Endothelial cell of umbilical vein (primary cell): ENCODE measurements around the gene CYB5D1. TPM values are rescaled to one million over a fixed set of nuclear protein-coding genes. Genes with fewer than 3 reads are reported as not detected.
A peak's percentile ranks its signal among the peaks of the same experiment; 100 is the strongest.
"Not testable (repeated sequence)": the region's sequence is repeated elsewhere in the genome, so short reads cannot be mapped to it uniquely, and the experiment has no call there.

Experiments
- BruUV-seq: library from RNA; stranded (reverse); fragments of 400-500 nt; replicated peaks from 2 replicates; lab custom pipeline; 2021; lab: Mats Ljungman, UMichigan
- CTCF ChIA-PET: fragments of 300-600, 350-600 bp; sonication (Branson Sonifier 250); formaldehyde crosslinking; loops from one replicate; lab custom pipeline; 2021; ENCODE audit warnings: antibody characterized with exemption, inconsistent platforms; lab: Charles Lee
- POLR2A ChIA-PET: fragments of 300-600, 350-600 bp; sonication (Branson Sonifier 250); formaldehyde crosslinking; loops from one replicate; lab custom pipeline; 2021; ENCODE audit warnings: antibody characterized with exemption, inconsistent platforms; lab: Charles Lee
- DNase-seq: peaks from one replicate; pipeline ENCODE4 v3.0.0-alpha.2; 2011; ENCODE audit warnings: low read depth, low spot score
- FAIRE-seq: peaks from 2 replicates; lab custom pipeline; 2011; peaks lifted over from hg19 to GRCh38; lab: Jason Lieb, UNC
- H2AFZ ChIP-seq: 2 replicates; pipeline ENCODE4 v1.6.0; 2012; ENCODE audit warnings: low read depth, low read length, control low read depth, inconsistent platforms
- H3K27ac ChIP-seq: 2 replicates; pipeline ENCODE4 v1.5.1; 2011; ENCODE audit warnings: low read depth, mild to moderate bottlenecking, control low read depth, low read length, moderate library complexity; ENCODE audit not compliant: insufficient read depth
- H3K27me3 ChIP-seq, 2 experiments: 2 replicates each; pipeline versions ENCODE4 v1.6.0 to v1.6.1; 2011; ENCODE audit warnings: low read length in 2 of 2, mixed read lengths in 1 of 2; ENCODE audit not compliant: control insufficient read depth in 2 of 2, insufficient read depth in 2 of 2
- H3K36me3 ChIP-seq, 2 experiments: 2 replicates in 1 of 2; 3 replicates in 1 of 2; pipeline ENCODE4 v1.5.1; 2011; ENCODE audit warnings: low read length in 2 of 2, mild to moderate bottlenecking in 1 of 2, moderate library complexity in 1 of 2; ENCODE audit not compliant: control insufficient read depth in 2 of 2, insufficient read depth in 2 of 2; ENCODE audit errors: extremely low read depth in 1 of 2
- H3K4me1 ChIP-seq: 3 replicates; pipeline ENCODE4 v1.5.1; 2011; ENCODE audit warnings: mild to moderate bottlenecking, low read length; ENCODE audit not compliant: control insufficient read depth, insufficient read depth; ENCODE audit errors: extremely low read depth
- H3K4me2 ChIP-seq: 2 replicates; pipeline ENCODE4 v1.6.1; 2011; ENCODE audit warnings: low read length, control low read depth, mixed read lengths; ENCODE audit not compliant: insufficient read depth
- H3K4me3 ChIP-seq, 3 experiments: fragments of 200-600 bp in 1 of 3; sonication (generic), shearing (Covaris generic) in 1 of 3; replicated peaks in 1 of 3; 2 replicates each; pipeline ENCODE4 v1.5.1; 2011 to 2016; ENCODE audit warnings: control low read depth in 3 of 3, low read length in 3 of 3, mild to moderate bottlenecking in 2 of 3, inconsistent platforms in 1 of 3, low read depth in 1 of 3, moderate library complexity in 1 of 3; ENCODE audit not compliant: insufficient read depth in 1 of 3
- H3K79me2 ChIP-seq: 2 replicates; pipeline ENCODE4 v1.6.0; 2012; ENCODE audit warnings: low read length, inconsistent platforms; ENCODE audit not compliant: control insufficient read depth, insufficient read depth
- H3K9ac ChIP-seq: replicated peaks from 2 replicates; pipeline ENCODE3; 2011; ENCODE audit warnings: low read length, control low read depth; ENCODE audit not compliant: insufficient read depth; ENCODE audit errors: extremely low read depth
- H3K9me1 ChIP-seq: replicated peaks from 3 replicates; pipeline ENCODE4 v1.6.0; 2011; ENCODE audit warnings: mild to moderate bottlenecking, low read length; ENCODE audit not compliant: control insufficient read depth, insufficient read depth; ENCODE audit errors: extremely low read depth
- H3K9me3 ChIP-seq: replicated peaks from 2 replicates; pipeline ENCODE4 v1.5.1; 2012; ENCODE audit warnings: low read length, inconsistent platforms; ENCODE audit not compliant: control insufficient read depth, insufficient read depth
- H4K20me1 ChIP-seq: replicated peaks from 2 replicates; pipeline ENCODE3; 2011; ENCODE audit warnings: mild to moderate bottlenecking, low read length; ENCODE audit not compliant: control insufficient read depth, insufficient read depth; ENCODE audit errors: extremely low read depth
- CTCF ChIP-seq, 2 donors: IDR thresholded peaks; 1 replicate in 1 of 2; 2 replicates in 1 of 2; pipeline ENCODE4 v1.5.1; 2011; ENCODE audit warnings: low read length in 2 of 2, mild to moderate bottlenecking in 2 of 2, moderate library complexity in 2 of 2, control low read depth in 1 of 2, inconsistent platforms in 1 of 2, low read depth in 1 of 2; ENCODE audit not compliant: insufficient read depth in 1 of 2; ENCODE audit errors: extremely low read depth in 1 of 2
- EZH2 ChIP-seq: IDR thresholded peaks from 2 replicates; pipeline ENCODE4 v1.6.1; 2012; ENCODE audit warnings: borderline replicate concordance, low read depth, mild to moderate bottlenecking, moderate library complexity, low read length, inconsistent platforms; ENCODE audit not compliant: severe bottlenecking
- FOS ChIP-seq: IDR thresholded peaks from 2 replicates; pipeline ENCODE4 v1.6.1; 2011; ENCODE audit warnings: mild to moderate bottlenecking, low read length, moderate library complexity, borderline replicate concordance; ENCODE audit not compliant: insufficient read depth
- GATA2 ChIP-seq: IDR thresholded peaks from 2 replicates; pipeline ENCODE4 v1.7.0; 2011; ENCODE audit warnings: low read depth, mild to moderate bottlenecking, moderate library complexity, mixed read lengths, low read length; ENCODE audit not compliant: insufficient read length, insufficient read depth
- JUN ChIP-seq: IDR thresholded peaks from 2 replicates; pipeline ENCODE4 v1.6.1; 2011; ENCODE audit warnings: borderline replicate concordance, low read depth; ENCODE audit not compliant: insufficient read length, insufficient read depth
- MAX ChIP-seq: IDR thresholded peaks from 2 replicates; pipeline ENCODE4 v1.6.1; 2011; ENCODE audit not compliant: insufficient read depth, insufficient read length
- MYC ChIP-seq: IDR thresholded peaks from one replicate; pipeline ENCODE4 v1.6.1; 2011; ENCODE audit warnings: mild to moderate bottlenecking, low read depth, low read length
- POLR2A ChIP-seq: IDR thresholded peaks from 2 replicates; pipeline ENCODE4 v1.6.1; 2012; ENCODE audit warnings: low read depth, mild to moderate bottlenecking, control low read depth, low read length
- POLR2AphosphoS5 ChIP-seq: IDR thresholded peaks from 2 replicates; pipeline ENCODE4 v1.6.1; 2012; ENCODE audit warnings: low read depth, mild to moderate bottlenecking, control low read depth, low read length, moderate library complexity; ENCODE audit not compliant: insufficient read depth
- dilution Hi-C: fragments of 300-500 bp; cut with MboI; formaldehyde crosslinking; loops from one replicate; pipeline ENCODE4 v1.15.0; 2019; ENCODE audit warnings: low sequenced_read_pairs; ENCODE audit not compliant: extremely low pct_ligation_motif_present
- intact Hi-C: fragments of 100-400 bp; cut with micrococcal nuclease; formaldehyde crosslinking; loops from one replicate; pipeline ENCODE4 v1.10.0; 2022
- polyA plus RNA-seq, 4 experiments: library from polyadenylated mRNA; depleted of rRNA in 3 of 4; stranded (reverse) in 3 of 4; unstranded in 1 of 4; fragments of >200 nt; gene quantifications; 2 replicates each; pipeline versions ENCODE4 v1.2.1 to v1.2.3, GENCODE V29; 2011 to 2012; ENCODE audit warnings: missing spikeins in 1 of 4
- total RNA-seq: library from RNA; stranded (reverse); gene quantifications from 2 replicates; pipeline ENCODE4 v1.2.3, GENCODE V29; 2021

Gene CYB5D1
- total and polyA plus RNA-seq, 2 donors (not counting 3 experiments of a cell fraction or from before 2014, with no cell fraction given), result 9.4 to 18.1 TPM

- no peaks in the 10 kb centered on the region for H3K4me1 ChIP-seq
- H3K4me2 ChIP-seq, result no peak overlapping the region
- DNase-seq (no peak), FAIRE-seq (peak; percentile 24)
- H3K9me1 ChIP-seq, result no peaks in the 10 kb centered on the region
- intact Hi-C loops, result no loop called here
- dilution Hi-C loops, result no loop called here
- no peak overlapping the region for H3K4me3 ChIP-seq
- H3K27ac ChIP-seq, result no peak overlapping the region
- ChIA-PET POLR2A (no interaction called here), CTCF (interaction anchor here (1.0 to 1.3 kb wide), 2 partner anchors 27 to 66 kb away, joined by 3 read pairs; no protein-coding TSS in a partner anchor)
- H3K9ac ChIP-seq, result no peak overlapping the region
- H4K20me1 ChIP-seq, result no peaks in the 10 kb centered on the region
- TF ChIP-seq EZH2, result no peak
- no peak for TF ChIP-seq FOS
- no peak for TF ChIP-seq GATA2
- no peak for TF ChIP-seq MAX
- TF ChIP-seq POLR2A, result no peak
- no peak for TF ChIP-seq JUN
- no peak for TF ChIP-seq MYC
- no peak for TF ChIP-seq CTCF (IDR thresholded peaks at IDR 0.05; ENCODE audit: extremely low read depth in 1 of 2, insufficient read depth in 1 of 2, low read depth in 1 of 2, low read length in 2 of 2)
- no peak for TF ChIP-seq POLR2AphosphoS5
- H3K79me2 ChIP-seq, result no peaks in the 10 kb centered on the region
- no peaks in the 10 kb centered on the region for H3K9me3 ChIP-seq
- BruUV-seq, result no TSS peak
- H3K36me3 ChIP-seq, result no peaks in the 10 kb centered on the region
- no peak overlapping the region for H2AFZ ChIP-seq
- peaks cover 0 to 8% of the 10 kb centered on the region in 2 experiments for H3K27me3 ChIP-seq
Measured at GRCh38 chr17:7809086-7809790, 48.6 kb upstream of the CYB5D1 start.

- FAIRE-seq, H3K79me2 ChIP-seq, H3K9me3 ChIP-seq, H3K4me2 ChIP-seq, BruUV-seq, DNase-seq, intact Hi-C loops, POLR2A ChIA-PET, dilution Hi-C loops, H3K9ac ChIP-seq, H3K4me3 ChIP-seq, H3K9me1 ChIP-seq, CTCF ChIA-PET, H3K27me3 ChIP-seq, H3K4me1 ChIP-seq, H3K36me3 ChIP-seq, H2AFZ ChIP-seq, H4K20me1 ChIP-seq, H3K27ac ChIP-seq: not testable (repeated sequence)
Measured at GRCh38 chr17:7809791-7810343, 47.9 kb upstream of the CYB5D1 start.
